ENCODE measurements around the gene CALD1. TPM values are rescaled to one million over a fixed set of nuclear protein-coding genes. Genes with fewer than 3 reads are reported as not detected.

The CALD1 gene
- total RNA-seq, 4 donors from 2014 or later, result 1,513 to 2,575 (median 1,808) TPM

DNA sequence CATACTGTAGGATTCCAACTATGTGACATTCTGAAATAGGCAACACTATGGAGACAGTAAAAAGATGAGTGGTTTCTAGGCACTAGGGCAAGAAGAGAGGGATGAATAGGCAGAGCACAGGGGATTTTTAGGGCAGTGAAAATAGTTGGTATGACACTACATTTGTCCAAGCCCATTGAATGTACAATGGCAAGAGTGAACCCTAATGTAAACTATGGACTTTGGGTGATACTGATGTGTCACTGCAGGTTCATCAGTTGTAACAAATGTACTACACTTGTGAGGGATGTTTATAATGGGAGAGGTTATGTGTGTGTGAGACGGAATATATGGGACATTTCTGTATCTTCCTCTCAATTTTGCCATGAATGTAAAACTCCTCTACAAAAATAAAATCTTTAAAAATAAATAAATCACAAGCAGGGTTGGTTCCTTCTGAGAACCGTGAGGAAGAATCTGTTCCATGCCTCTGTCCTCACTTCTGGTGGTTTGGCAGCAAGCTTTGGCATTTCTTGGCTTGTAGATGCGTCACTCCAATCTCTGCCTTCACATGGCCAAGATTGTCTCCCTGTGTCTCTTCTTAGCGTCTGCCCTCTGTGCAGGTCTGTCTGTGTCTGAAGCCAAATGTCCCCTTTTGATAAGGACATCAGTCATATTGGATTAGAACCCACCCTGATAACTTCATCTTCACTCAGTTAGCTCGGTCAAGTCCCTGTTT lies 123.8 kb downstream of the CALD1 start:
- no peaks in the 10 kb centered on the region for H3K9me3 ChIP-seq
- peak overlapping the region; percentile 58 to 89 (median 71) for H3K27ac ChIP-seq
- no peak for TF ChIP-seq POLR2A (IDR thresholded peaks at IDR 0.05)
- TF ChIP-seq EP300 (IDR thresholded peaks at IDR 0.05), result no peak
- TF ChIP-seq POLR2AphosphoS5 (IDR thresholded peaks at IDR 0.05), result peak; percentile 32
- TF ChIP-seq, protein P1, sequence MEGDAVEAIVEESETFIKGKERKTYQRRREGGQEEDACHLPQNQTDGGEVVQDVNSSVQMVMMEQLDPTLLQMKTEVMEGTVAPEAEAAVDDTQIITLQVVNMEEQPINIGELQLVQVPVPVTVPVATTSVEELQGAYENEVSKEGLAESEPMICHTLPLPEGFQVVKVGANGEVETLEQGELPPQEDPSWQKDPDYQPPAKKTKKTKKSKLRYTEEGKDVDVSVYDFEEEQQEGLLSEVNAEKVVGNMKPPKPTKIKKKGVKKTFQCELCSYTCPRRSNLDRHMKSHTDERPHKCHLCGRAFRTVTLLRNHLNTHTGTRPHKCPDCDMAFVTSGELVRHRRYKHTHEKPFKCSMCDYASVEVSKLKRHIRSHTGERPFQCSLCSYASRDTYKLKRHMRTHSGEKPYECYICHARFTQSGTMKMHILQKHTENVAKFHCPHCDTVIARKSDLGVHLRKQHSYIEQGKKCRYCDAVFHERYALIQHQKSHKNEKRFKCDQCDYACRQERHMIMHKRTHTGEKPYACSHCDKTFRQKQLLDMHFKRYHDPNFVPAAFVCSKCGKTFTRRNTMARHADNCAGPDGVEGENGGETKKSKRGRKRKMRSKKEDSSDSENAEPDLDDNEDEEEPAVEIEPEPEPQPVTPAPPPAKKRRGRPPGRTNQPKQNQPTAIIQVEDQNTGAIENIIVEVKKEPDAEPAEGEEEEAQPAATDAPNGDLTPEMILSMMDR (IDR thresholded peaks at IDR 0.05), result no peak
- H3K36me3 ChIP-seq, result peaks cover 0 to 28% of the 10 kb centered on the region in 2 donors
- H3K27me3 ChIP-seq, result no peaks in the 10 kb centered on the region
- 54 to 70% methylated on average over 5 of the region's 5 CpGs for WGBS, 2 donors (ENCODE audit: low coverage in 1 of 2)
- peaks cover 38 to 100% (median 51%) of the 10 kb centered on the region in 3 donors for H3K4me1 ChIP-seq
- no peak for ATAC-seq
- H3K4me3 ChIP-seq, result no peak overlapping the region

DNA sequence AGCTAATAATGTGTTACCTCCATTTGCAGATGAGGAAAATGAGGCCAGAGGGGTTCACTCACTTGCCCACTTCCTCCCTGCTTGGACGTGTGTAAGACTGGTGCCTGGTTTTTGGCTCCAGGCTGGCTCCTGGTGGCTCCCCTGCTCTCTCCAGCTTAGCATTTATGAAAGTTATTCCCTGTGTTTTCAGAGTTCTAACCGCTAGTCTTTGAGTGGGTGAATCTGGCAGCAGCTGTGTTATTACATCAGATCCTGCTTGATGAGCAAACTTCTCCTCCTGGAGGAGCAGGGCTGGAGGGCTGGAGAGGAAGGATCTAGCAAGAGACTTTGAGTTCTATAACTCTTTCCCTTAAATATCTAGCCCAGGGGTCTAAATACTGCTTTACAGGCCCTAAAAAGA lies 125.9 kb downstream of the CALD1 start:
- 11 to 40% methylated on average over 1 to 2 of the region's 2 CpGs for WGBS, 2 donors (ENCODE audit: low coverage in 1 of 2)
- peaks cover 34 to 100% (median 37%) of the 10 kb centered on the region in 3 donors for H3K4me1 ChIP-seq

DNA sequence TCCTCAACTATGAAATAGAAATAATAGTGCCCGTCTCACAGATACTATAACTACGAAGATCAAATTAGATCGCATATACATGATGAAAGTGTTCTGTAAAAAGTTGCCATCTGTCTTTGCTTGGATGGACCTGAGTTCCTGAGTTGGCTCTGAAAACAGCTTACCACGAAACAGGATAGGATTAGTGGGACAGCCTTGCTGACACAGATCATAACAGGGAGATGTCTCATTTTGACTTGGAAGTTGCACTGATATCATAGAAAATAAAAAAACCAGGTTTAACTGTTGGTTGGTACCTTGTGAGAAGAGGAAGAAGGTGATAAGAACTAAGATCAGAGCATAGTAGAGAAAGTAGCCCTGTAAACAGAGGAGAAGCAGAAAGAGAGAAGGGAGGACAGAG lies 127.6 kb downstream of the CALD1 start:
- H3K27ac ChIP-seq, result peak overlapping the region; percentile 72 to 89 (median 76)
- peaks cover 21 to 97% (median 26%) of the 10 kb centered on the region in 3 donors for H3K4me1 ChIP-seq
- WGBS, 2 donors (ENCODE audit: low coverage in 1 of 2), result 72 to 96% methylated on average over 4 of the region's 4 CpGs
- no peaks in the 10 kb centered on the region for H3K27me3 ChIP-seq
- H3K36me3 ChIP-seq, result peaks cover 0 to 14% of the 10 kb centered on the region in 2 donors
- TF ChIP-seq POLR2A (IDR thresholded peaks at IDR 0.05) (no peak), POLR2AphosphoS5 (IDR thresholded peaks at IDR 0.05) (no peak), EP300 (IDR thresholded peaks at IDR 0.05) (no peak)
- TF ChIP-seq, protein P1 (IDR thresholded peaks at IDR 0.05), result no peak
- no peak for ATAC-seq
- no peaks in the 10 kb centered on the region for H3K9me3 ChIP-seq
- no peak overlapping the region for H3K4me3 ChIP-seq

More for the DNA sequence above, 125.9 kb downstream of the CALD1 start:
- ATAC-seq, result peak; percentile 76
- no peak overlapping the region for H3K4me3 ChIP-seq
- H3K36me3 ChIP-seq, result peaks cover 0 to 16% of the 10 kb centered on the region in 2 donors
- no peaks in the 10 kb centered on the region for H3K27me3 ChIP-seq
- TF ChIP-seq, protein P1 (IDR thresholded peaks at IDR 0.05), result peak in 2 of 4 experiments; percentile 17 to 34
- TF ChIP-seq POLR2A (IDR thresholded peaks at IDR 0.05) (no peak), POLR2AphosphoS5 (IDR thresholded peaks at IDR 0.05) (peak; percentile 63), EP300 (IDR thresholded peaks at IDR 0.05) (no peak)
- H3K27ac ChIP-seq, result peak overlapping the region; percentile 70 to 89 (median 74)
- H3K9me3 ChIP-seq, result no peaks in the 10 kb centered on the region

DNA sequence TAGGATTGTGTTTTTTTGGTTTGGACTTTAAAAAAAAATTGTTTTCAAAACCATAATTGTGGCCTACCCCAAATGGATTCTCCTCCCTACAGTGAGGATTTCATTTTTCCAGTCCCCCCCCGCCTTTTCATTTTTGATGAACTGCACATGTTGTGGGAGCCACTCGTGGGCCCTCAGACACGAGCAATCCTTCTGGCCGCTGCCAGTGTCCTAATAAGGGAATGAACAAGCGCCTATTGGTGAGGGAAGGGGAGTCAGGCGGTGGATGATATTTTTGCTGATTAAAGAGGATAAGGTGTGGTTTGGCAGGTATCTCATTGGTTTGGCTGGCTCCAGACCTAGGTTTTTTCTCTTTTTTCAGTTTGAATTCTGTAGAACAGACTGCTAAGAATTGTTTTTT lies 128.2 kb downstream of the CALD1 start:
- Histone ChIP-seq H3K4me3 (no peak overlapping the region), H3K27ac (peak overlapping the region; percentile 41 to 89 (median 72)), H3K9me3 (no peaks in the 10 kb centered on the region), H3K27me3 (no peaks in the 10 kb centered on the region), H3K4me1 (peaks cover 20 to 91% (median 22%) of the 10 kb centered on the region in 3 donors), H3K36me3 (peaks cover 0 to 13% of the 10 kb centered on the region in 2 donors)
- no peak for ATAC-seq
- WGBS, 2 donors (ENCODE audit: low coverage in 1 of 2), result 45 to 63% methylated on average over 3 to 6 of the region's 6 CpGs
- TF ChIP-seq EP300 (IDR thresholded peaks at IDR 0.05), result no peak
- TF ChIP-seq POLR2AphosphoS5 (IDR thresholded peaks at IDR 0.05), result peak; percentile 42
- TF ChIP-seq, protein P1 (IDR thresholded peaks at IDR 0.05), result no peak
- TF ChIP-seq POLR2A (IDR thresholded peaks at IDR 0.05), result no peak

DNA sequence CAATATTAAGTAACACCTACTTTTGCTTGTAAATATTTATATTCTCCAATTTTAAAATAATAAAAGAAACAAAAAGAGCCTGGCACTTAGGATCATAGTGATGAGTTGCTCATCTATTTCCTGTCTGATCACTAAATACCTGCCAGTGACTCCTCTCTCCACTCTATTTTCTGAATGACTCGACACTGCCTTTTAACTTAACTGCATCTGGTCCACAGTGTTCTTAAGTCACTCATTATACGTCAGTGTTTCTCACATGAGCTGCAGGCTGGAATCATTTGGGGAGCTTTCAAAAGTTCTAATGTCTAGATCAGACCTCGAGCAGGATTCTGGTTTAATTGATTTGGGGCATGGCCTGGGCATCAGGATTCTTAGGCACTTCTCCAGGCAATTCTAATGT lies 128.9 kb downstream of the CALD1 start:
- H3K4me1 ChIP-seq, result peaks cover 14 to 85% (median 17%) of the 10 kb centered on the region in 3 donors
- no peaks in the 10 kb centered on the region for H3K9me3 ChIP-seq
- WGBS, 2 donors (ENCODE audit: low coverage in 1 of 2), result 31 to 33% methylated on average over 2 to 3 of the region's 3 CpGs
- H3K36me3 ChIP-seq, result peaks cover 0 to 12% of the 10 kb centered on the region in 2 donors
- H3K4me3 ChIP-seq, result no peak overlapping the region
- TF ChIP-seq POLR2AphosphoS5 (IDR thresholded peaks at IDR 0.05) (peak; percentile 25), POLR2A (IDR thresholded peaks at IDR 0.05) (no peak)
- TF ChIP-seq, protein P1 (IDR thresholded peaks at IDR 0.05), result no peak
- peak overlapping the region; percentile 41 to 89 (median 72) for H3K27ac ChIP-seq
- no peaks in the 10 kb centered on the region for H3K27me3 ChIP-seq
- ATAC-seq, result no peak
